Esophagus muscularis mucosa (tissue), 4 donors: Measurements from ENCODE around the gene PITX3. TPM values are rescaled to one million over a fixed set of nuclear protein-coding genes. Genes with fewer than 3 reads are reported as not detected.

ENCODE experiments used
- DNase-seq: peaks from one replicate; pipeline ENCODE4 v3.0.0-alpha.2; 2017; ENCODE audit errors: extremely low spot score
- H3K27ac ChIP-seq, 4 donors: fragments of 200-600 bp; sonication (generic); replicated peaks in 1 of 4; 1 replicate in 3 of 4; 2 replicates in 1 of 4; pipeline ENCODE4 v1.5.1; 2016 to 2019; ENCODE audit warnings: mild to moderate bottlenecking in 1 of 4
- H3K27me3 ChIP-seq, 4 donors: fragments of 200-600 bp; sonication (generic); one replicate each; pipeline versions ENCODE4 v1.5.1 to v1.6.0; 2016 to 2019
- H3K36me3 ChIP-seq, 4 donors: fragments of 200-600 bp; sonication (generic); one replicate each; pipeline ENCODE4 v1.5.1; 2016 to 2019
- H3K4me1 ChIP-seq, 4 donors: fragments of 200-600 bp; sonication (generic); one replicate each; pipeline ENCODE4 v1.5.1; 2016 to 2019
- H3K4me3 ChIP-seq, 4 donors: fragments of 200-600 bp; sonication (generic); 1 replicate in 2 of 4; 2 replicates in 2 of 4; pipeline ENCODE4 v1.5.1; 2016 to 2019; ENCODE audit warnings: mild to moderate bottlenecking in 4 of 4, moderate library complexity in 1 of 4
- H3K9me3 ChIP-seq, 4 donors: fragments of 200-600 bp; sonication (generic); 1 replicate in 3 of 4; 2 replicates in 1 of 4; pipeline ENCODE4 v1.5.1; 2016 to 2019
- EP300 ChIP-seq: sonication (generic); formaldehyde crosslinking; IDR thresholded peaks from one replicate; pipeline ENCODE4 v1.6.1; 2017; ENCODE audit warnings: antibody characterized with exemption
- POLR2A ChIP-seq: fragments of 450-650 bp; IDR thresholded peaks from one replicate; pipeline ENCODE4 v1.6.1; 2017; ENCODE audit warnings: antibody characterized with exemption, moderate library complexity, mild to moderate bottlenecking, low read depth
- POLR2AphosphoS5 ChIP-seq, 2 donors: sonication (generic); formaldehyde crosslinking; IDR thresholded peaks; one replicate each; pipeline ENCODE4 v1.6.1; 2017; ENCODE audit warnings: antibody characterized with exemption in 2 of 2
- WGBS: methylation state at CpG from one replicate; pipeline ENCODE4 v1.1.5; 2018; 5-methylcytosine and 5-hydroxymethylcytosine counted together
- intact Hi-C: fragments of 100-400 bp; cut with DNase I; formaldehyde crosslinking; loops from one replicate; pipeline ENCODE4 v1.15.1; 2023
- total RNA-seq, 4 donors: library from RNA; depleted of rRNA; stranded (reverse); fragments of >200 nt; gene quantifications; one replicate each; pipeline versions ENCODE4 v1.1.0 to v1.2.1, GENCODE V29; 2016
- TF ChIP-seq, protein P1 (sequence below), 3 experiments: fragments of 200-600 bp in 2 of 3; fragments of 450-650 bp in 1 of 3; sonication (generic) in 2 of 3; IDR thresholded peaks; one replicate each; pipeline ENCODE4 v1.5.1; 2017 to 2019; ENCODE audit warnings: antibody characterized with exemption in 3 of 3, mild to moderate bottlenecking in 2 of 3, moderate library complexity in 1 of 3

Gene PITX3
- total RNA-seq, 4 donors from 2014 or later = not detected

DNA sequence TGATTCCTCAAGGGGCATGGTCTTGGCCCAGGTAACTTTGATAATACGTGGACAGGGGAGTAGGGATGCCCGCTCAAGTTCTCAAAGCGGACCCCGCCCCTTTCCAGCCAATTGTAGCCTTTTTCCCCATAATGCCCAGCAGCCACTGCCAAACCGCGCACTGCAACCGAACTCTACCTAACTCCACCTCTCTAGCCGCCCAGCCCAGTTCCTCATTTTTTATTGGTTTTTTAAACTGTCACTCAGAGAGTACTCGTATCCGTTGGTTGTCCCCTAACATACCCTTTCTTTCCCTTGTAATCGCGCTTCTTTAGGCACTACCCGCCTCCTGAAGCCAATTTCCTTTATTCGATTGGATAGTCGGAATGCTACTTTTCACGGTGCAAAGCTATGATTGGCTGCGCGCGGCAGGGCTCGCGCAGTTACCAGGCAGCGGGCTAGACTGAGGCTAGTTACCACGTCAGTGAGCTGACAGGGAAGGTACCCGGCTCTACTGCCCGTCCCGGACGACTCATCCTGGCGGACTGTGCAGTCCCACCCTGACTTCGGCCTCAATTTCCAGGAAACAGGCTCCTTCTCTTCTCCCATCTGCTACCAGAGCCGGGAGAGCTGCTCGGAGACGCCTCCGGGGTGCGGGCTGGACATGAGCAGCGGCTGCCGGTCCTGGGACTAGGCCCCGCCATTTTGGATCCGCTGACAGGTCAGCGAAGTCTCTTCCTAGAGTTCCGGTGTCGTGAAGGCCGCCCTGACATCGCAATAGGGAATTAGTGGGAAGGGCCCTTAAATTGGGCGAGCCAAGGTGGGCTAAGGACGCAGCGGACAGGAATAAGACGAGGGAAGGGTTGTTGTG is 4.0 kb upstream of the PITX3 start, which contains the start of gene GBF1:
TSS of gene GBF1 (plus strand) at position 451 of the 850 bp plus-strand sequence. CDS start 13,407 bp downstream, outside the sequence.
- peaks cover 0 to 9% (median 0%) of the 10 kb centered on the region in 4 donors for H3K27me3 ChIP-seq
- peak within 1 kb of the TSS; percentile 64 to 96 (median 84) for H3K4me3 ChIP-seq
- peak; percentile 98 for DNase-seq
- intact Hi-C loops = no loop called here
- peaks cover 46 to 82% (median 65%) of the 10 kb centered on the region in 4 donors for H3K4me1 ChIP-seq
- H3K36me3 ChIP-seq = no peaks in the 10 kb centered on the region
- WGBS = 0% methylated on average over 47 of the region's 47 CpGs
- H3K27ac ChIP-seq = peak within 1 kb of the TSS; percentile 86 to 91 (median 88)
- H3K9me3 ChIP-seq = no peaks in the 10 kb centered on the region
- TF ChIP-seq, protein P1, sequence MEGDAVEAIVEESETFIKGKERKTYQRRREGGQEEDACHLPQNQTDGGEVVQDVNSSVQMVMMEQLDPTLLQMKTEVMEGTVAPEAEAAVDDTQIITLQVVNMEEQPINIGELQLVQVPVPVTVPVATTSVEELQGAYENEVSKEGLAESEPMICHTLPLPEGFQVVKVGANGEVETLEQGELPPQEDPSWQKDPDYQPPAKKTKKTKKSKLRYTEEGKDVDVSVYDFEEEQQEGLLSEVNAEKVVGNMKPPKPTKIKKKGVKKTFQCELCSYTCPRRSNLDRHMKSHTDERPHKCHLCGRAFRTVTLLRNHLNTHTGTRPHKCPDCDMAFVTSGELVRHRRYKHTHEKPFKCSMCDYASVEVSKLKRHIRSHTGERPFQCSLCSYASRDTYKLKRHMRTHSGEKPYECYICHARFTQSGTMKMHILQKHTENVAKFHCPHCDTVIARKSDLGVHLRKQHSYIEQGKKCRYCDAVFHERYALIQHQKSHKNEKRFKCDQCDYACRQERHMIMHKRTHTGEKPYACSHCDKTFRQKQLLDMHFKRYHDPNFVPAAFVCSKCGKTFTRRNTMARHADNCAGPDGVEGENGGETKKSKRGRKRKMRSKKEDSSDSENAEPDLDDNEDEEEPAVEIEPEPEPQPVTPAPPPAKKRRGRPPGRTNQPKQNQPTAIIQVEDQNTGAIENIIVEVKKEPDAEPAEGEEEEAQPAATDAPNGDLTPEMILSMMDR (IDR thresholded peaks at IDR 0.05) = no peak
- TF ChIP-seq POLR2A (peak; percentile 94), EP300 (no peak), POLR2AphosphoS5 (IDR thresholded peaks at IDR 0.05) (peak; percentile 98 to 99)

DNA sequence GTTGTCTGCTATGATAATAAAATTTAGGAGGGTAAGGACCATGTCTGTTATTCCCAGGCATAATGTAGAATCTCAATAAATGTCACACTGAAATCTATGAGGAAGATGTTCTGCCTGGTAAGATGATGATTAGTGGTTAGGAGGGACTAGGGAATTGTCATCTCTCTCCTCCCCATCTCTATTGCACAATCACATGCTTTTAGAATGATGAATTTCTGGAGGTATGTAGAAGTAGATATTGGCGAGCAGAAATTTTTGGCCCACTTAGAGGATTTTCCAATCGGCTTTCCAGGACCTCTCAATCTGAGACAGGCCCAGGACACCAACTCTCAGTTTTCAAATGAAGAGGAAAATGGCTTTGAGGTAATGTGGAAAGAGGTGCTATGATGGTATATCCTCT is 2.0 kb upstream of the PITX3 start:
- intact Hi-C loops = no loop called here

DNA sequence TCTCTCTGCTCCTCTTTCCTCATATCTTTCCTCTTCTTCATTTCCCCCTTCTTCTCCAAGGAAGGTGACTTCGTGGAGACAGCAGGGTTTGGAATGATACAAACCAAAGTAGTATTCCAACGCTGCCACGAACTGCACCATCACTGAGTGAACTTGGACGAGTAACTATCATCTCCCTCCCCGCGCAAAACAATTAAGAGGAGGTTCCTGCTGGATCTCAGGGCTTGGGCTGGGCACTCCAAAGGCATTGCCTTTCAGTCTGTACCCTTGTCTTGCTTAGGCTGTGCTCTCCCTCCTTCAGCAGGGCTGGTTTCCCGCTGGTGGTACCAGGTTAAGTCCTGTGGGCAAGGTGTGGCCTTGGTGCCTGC is 790 bp upstream of the PITX3 start:
- TF ChIP-seq POLR2A (no peak), POLR2AphosphoS5 (IDR thresholded peaks at IDR 0.05) (no peak), EP300 (no peak)
- TF ChIP-seq, protein P1 (IDR thresholded peaks at IDR 0.05) = no peak
- H3K4me3 ChIP-seq = peak overlapping the region; percentile 63 to 68 (median 65)

More for the DNA sequence above, 2.0 kb upstream of the PITX3 start:
- H3K4me3 ChIP-seq = no peak overlapping the region
- peaks cover 42 to 67% (median 56%) of the 10 kb centered on the region in 4 donors for H3K4me1 ChIP-seq
- H3K27ac ChIP-seq = no peak overlapping the region
- 77% methylated on average over 2 of the region's 2 CpGs for WGBS
- peaks cover 0 to 11% (median 0%) of the 10 kb centered on the region in 4 donors for H3K27me3 ChIP-seq
- H3K9me3 ChIP-seq = no peaks in the 10 kb centered on the region
- no peak for DNase-seq
- TF ChIP-seq EP300 (no peak), POLR2AphosphoS5 (IDR thresholded peaks at IDR 0.05) (no peak), POLR2A (no peak)
- TF ChIP-seq, protein P1 (IDR thresholded peaks at IDR 0.05) = no peak
- no peaks in the 10 kb centered on the region for H3K36me3 ChIP-seq

DNA sequence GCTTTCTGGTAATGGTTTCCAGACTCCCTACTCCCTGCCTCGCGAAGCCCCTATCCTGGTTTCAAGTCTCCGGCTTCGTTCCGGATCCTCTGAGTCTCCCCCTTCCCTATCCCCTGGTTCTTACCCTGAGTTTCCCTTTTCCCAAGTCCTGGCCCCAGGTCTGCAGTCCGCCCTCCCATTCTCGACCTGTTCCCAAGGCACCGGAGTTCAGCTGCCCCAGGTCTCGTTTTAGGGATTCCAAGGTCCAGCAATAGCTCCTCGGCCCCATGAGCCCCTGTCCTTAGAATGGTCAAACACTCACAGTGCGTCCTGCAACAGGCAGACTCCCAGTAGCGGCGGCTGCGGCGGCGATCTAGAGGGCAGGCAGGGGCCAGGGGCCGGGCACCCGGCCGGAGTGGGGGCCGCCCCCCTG is 274 bp downstream of the PITX3 start:
- WGBS = 2% methylated on average over 9 of the region's 20 CpGs
- no peak for DNase-seq
- H3K4me3 ChIP-seq = peak overlapping the region; percentile 63 to 68 (median 65)
- peak overlapping the region in 1 of 4 donors; percentile 12 for H3K27ac ChIP-seq
- TF ChIP-seq POLR2AphosphoS5 (IDR thresholded peaks at IDR 0.05) = no peak
- TF ChIP-seq POLR2A = no peak
- TF ChIP-seq, protein P1 (IDR thresholded peaks at IDR 0.05) = no peak
- no peak for TF ChIP-seq EP300
- H3K4me1 ChIP-seq = peaks cover 20 to 44% (median 33%) of the 10 kb centered on the region in 4 donors
- H3K36me3 ChIP-seq = no peaks in the 10 kb centered on the region
- H3K9me3 ChIP-seq = no peaks in the 10 kb centered on the region
- peaks cover 0 to 18% (median 0%) of the 10 kb centered on the region in 4 donors for H3K27me3 ChIP-seq
- intact Hi-C loops = no loop called here

More for the DNA sequence above, 790 bp upstream of the PITX3 start:
- H3K27ac ChIP-seq = peak overlapping the region in 2 of 4 donors; percentile 12 to 15
- peaks cover 30 to 55% (median 44%) of the 10 kb centered on the region in 4 donors for H3K4me1 ChIP-seq
- no peaks in the 10 kb centered on the region for H3K36me3 ChIP-seq
- peaks cover 0 to 11% (median 0%) of the 10 kb centered on the region in 4 donors for H3K27me3 ChIP-seq
- 19% methylated on average over 7 of the region's 7 CpGs for WGBS
- no peaks in the 10 kb centered on the region for H3K9me3 ChIP-seq
- intact Hi-C loops = no loop called here
- no peak for DNase-seq
